Skin epidermis (tissue), 12 donors: ENCODE data around the gene PPFIBP2.
A peak's percentile ranks its signal among the peaks of the same experiment; 100 is the strongest.

Experiments used
- H3K27ac ChIP-seq, 21 experiments: fragments of 200-600 bp; sonication (generic) in 11 of 21; one replicate each; pipeline ENCODE4 v1.5.0; 2020; ENCODE audit warnings: mild to moderate bottlenecking in 3 of 21, inconsistent platforms in 2 of 21, moderate library complexity in 2 of 21
- H3K4me3 ChIP-seq, 7 experiments: fragments of 200-600 bp; sonication (generic) in 2 of 7; one replicate each; pipeline ENCODE4 v1.5.0; 2020; ENCODE audit warnings: inconsistent platforms in 2 of 7, mild to moderate bottlenecking in 2 of 7, moderate library complexity in 1 of 7

The PPFIBP2 gene

GRCh38 chr11:7543302-7543701 lies 29.5 kb downstream of the PPFIBP2 start:
- no peak overlapping the region for H3K27ac ChIP-seq

GRCh38 chr11:7544021-7544420 lies 30.2 kb downstream of the PPFIBP2 start:
- H3K27ac ChIP-seq = no peak overlapping the region

More at GRCh38 chr11:7543302-7543701, 29.5 kb downstream of the PPFIBP2 start:
- no peak overlapping the region for H3K4me3 ChIP-seq

GRCh38 chr11:7545611-7546010 lies 31.8 kb downstream of the PPFIBP2 start:
- Histone ChIP-seq H3K4me3 (no peak overlapping the region), H3K27ac (peak overlapping the region in 16 of 21 experiments; percentile 7 to 80 (median 57))

More at GRCh38 chr11:7544021-7544420, 30.2 kb downstream of the PPFIBP2 start:
- H3K4me3 ChIP-seq = no peak overlapping the region

DNA sequence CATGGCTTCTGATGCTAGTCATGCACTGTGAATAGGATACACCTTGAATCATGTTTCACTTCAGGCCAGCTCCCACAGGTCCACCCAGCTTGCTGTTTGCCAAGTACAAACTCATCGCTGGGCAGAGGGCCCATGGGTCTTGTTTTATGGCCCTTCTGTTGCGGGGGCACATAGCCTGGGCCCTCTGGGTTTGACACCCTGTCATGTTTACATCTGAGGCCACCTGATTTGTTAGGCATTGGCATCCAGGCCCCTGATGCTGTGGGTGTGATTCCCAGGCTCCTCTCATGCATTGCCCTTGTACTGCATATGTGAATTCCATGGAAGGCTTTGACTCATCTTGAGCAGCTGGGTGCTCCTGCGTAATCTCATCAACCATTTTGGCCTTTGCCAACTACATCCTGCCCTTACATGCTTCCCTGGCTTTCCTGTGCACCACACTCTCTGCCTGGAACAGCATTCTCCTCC lies 32.6 kb downstream of the PPFIBP2 start:
- Histone ChIP-seq H3K27ac (peak overlapping the region in 12 of 21 experiments; percentile 29 to 80 (median 63)), H3K4me3 (no peak overlapping the region)

GRCh38 chr11:7547687-7548086 lies 33.9 kb downstream of the PPFIBP2 start:
- Histone ChIP-seq H3K27ac (peak overlapping the region in 9 of 21 experiments; percentile 49 to 71 (median 58)), H3K4me3 (no peak overlapping the region)

DNA sequence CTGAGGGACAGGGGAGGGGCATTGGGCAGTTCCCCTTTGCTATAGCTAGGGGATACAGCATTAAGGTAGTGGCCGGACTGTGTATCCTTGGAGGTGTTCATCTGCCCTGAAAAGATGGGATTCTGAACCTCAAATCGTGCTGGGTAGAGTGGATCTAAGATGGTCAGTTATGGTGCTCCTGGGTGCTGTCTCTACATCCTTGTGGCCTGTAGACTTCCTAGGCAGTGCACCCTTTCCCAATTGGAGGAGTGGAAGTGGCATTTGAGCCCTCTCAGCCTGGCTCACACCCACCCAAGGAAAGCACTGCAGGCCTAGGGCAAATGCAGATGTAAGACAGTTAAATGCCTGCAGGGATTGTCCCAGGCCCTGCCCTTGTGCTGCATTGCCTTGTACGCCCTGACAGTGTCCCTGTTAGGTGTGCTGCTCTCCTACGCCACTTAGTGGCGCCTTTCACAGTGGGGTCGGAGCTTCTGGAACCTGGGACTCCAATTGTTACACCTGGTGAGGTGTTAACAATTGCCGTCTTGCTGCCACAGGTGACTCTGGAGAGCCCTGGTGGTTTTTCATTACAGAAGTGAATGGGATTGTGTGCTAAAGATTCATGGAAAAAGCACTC lies 35.0 kb downstream of the PPFIBP2 start:
- no peak overlapping the region for H3K27ac ChIP-seq
- H3K4me3 ChIP-seq = no peak overlapping the region

GRCh38 chr11:7549681-7550080 lies 35.9 kb downstream of the PPFIBP2 start:
- H3K4me3 ChIP-seq = no peak overlapping the region
- H3K27ac ChIP-seq = no peak overlapping the region

- H3K27ac ChIP-seq = no peak overlapping the region
- H3K4me3 ChIP-seq = no peak overlapping the region
Measured at GRCh38 chr11:7551571-7551970, 37.8 kb downstream of the PPFIBP2 start.

- Histone ChIP-seq H3K27ac (no peak overlapping the region), H3K4me3 (no peak overlapping the region)
Measured at GRCh38 chr11:7552666-7553065, 38.9 kb downstream of the PPFIBP2 start.

- no peak overlapping the region for H3K4me3 ChIP-seq
- H3K27ac ChIP-seq = no peak overlapping the region
Measured at GRCh38 chr11:7555052-7555699, 41.4 kb downstream of the PPFIBP2 start.

GRCh38 chr11:7558046-7558445 lies 44.2 kb downstream of the PPFIBP2 start:
- Histone ChIP-seq H3K4me3 (no peak overlapping the region), H3K27ac (no peak overlapping the region)

DNA sequence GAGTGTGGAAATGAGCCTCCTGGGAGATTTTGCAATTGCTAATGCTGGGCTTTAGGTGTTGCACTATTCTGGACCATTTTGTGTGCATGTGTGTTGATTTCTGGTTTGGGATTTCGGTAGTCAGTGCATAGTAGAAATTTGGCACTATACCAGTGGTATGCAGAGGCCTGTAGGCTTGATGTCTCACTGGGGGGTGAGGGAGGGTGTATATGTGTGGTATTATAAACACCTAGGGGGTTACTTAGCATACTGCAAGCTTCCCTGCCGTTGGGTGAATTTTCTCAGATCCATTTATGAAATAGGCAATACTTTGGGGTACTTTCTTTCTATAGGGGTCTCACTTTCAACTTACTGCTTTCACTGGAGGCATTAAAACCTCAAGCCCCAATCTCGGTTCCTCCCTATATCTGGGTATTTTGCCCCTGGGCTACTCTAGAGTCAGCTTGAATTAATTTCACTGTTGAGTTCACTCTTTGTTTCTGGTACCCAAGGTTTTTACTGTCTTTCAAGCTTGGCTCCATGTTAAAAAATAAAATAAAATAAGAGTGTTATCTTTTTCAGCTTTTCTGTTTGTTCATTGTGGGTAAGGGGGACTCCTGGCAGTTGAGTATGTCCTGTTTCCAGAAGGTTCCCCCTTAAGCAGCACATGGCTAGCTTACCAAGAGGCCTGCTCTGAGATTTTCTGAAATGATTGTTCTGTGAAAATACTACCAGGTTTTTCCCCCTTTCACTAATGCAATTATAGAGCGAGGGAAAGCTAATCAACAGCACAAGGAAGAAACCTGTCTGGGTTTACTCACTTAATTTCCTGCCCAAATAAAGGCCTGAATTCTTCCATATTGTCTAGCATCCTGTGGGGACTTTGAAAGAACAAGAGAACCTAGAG lies 45.8 kb downstream of the PPFIBP2 start:
- Histone ChIP-seq H3K27ac (no peak overlapping the region), H3K4me3 (no peak overlapping the region)

DNA sequence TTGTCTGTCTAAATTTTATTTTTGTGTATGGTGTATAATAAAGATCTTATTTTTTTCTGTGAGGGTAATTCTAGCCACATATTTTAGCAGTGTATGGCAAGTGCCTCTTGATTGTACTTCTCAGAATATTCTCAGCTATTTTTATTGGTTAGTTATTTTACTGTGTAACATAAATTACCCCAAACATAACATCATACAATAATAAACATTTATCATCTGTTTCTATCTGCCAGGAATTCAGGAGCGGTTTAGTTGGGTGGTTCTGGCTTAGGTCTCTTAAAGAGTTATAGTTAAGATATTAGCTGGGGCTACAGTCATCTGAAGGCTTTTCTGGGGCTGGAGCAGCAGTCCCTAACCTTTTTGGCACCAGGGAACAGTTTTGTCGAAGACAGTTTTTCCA lies 47.8 kb downstream of the PPFIBP2 start:
- no peak overlapping the region for H3K4me3 ChIP-seq
- H3K27ac ChIP-seq = no peak overlapping the region

DNA sequence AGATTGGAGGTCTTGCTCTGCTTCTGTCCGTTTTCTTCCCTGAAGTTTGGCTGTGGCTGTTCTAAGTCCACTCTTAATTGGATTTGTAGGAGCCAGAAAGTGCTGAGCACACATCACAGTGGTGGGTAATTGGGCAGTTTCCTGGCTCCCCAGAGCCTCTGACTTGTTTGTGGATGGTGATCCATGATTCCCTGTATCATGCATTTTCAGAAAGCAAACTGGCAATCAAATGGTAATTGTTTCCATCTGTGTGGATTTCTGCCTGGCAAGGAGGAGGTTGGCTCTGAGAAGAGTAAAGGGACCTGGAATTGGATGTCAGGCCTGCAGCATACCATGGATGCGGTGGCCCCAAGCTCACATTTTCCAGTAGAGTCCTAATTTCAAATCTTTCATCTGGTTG lies 49.5 kb downstream of the PPFIBP2 start:
- Histone ChIP-seq H3K27ac (peak overlapping the region in 1 of 21 experiments; percentile 16), H3K4me3 (no peak overlapping the region)

DNA sequence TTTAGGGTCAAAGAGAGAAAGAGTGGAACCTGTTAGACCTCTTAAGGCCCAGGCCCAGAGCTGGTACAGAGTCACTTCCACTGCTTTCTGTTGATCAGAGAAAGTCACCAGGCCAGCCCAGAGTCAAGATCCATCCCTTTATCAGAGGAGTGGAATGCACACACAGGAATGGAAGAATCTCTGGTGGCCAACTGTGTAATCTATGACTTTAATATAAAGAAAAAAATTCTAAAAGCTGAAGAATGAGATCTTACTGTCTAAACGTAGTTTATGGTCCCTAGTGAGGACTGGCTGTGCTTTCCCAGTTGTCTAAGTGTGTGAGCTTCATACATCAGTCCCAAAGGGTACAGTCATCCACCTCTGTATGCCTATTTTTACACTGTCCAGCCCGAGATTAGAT lies 51.0 kb downstream of the PPFIBP2 start:
- H3K27ac ChIP-seq = no peak overlapping the region
- H3K4me3 ChIP-seq = no peak overlapping the region

- Histone ChIP-seq H3K27ac (no peak overlapping the region), H3K4me3 (no peak overlapping the region)
Measured at GRCh38 chr11:7567311-7567710, 53.5 kb downstream of the PPFIBP2 start.

- Histone ChIP-seq H3K4me3 (no peak overlapping the region), H3K27ac (no peak overlapping the region)
Measured at GRCh38 chr11:7569044-7569443, 55.2 kb downstream of the PPFIBP2 start.

DNA sequence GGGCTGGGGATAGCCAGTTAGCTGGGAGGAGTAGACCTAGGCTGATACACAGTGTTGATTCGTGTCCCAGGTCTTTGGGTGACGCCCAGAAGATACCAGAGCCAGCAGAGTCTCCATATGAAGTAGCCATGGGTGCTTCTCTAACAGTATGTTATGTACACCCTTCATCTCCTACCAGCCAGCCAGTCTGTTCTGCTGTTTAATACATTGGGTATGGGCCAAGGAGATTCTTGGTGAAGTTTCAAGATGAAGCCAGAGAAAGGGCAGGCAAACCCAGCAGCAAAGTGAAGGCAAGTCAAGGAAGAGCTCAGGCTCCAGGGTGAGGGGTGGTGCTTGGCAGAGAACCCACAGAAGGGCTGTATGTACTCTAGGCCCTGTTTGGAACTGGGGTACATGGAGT lies 56.4 kb downstream of the PPFIBP2 start:
- peak overlapping the region in 2 of 21 experiments; percentile 15 to 62 for H3K27ac ChIP-seq
- H3K4me3 ChIP-seq = no peak overlapping the region

- Histone ChIP-seq H3K4me3 (no peak overlapping the region), H3K27ac (peak overlapping the region in 3 of 21 experiments; percentile 2 to 46 (median 22))
Measured at GRCh38 chr11:7570938-7571521, 57.2 kb downstream of the PPFIBP2 start.

- no peak overlapping the region for H3K4me3 ChIP-seq
- peak overlapping the region in 8 of 21 experiments; percentile 2 to 66 (median 42) for H3K27ac ChIP-seq
Measured at GRCh38 chr11:7571640-7572000, 57.8 kb downstream of the PPFIBP2 start.
